GM23338 (cell line): Measurements from ENCODE around the gene EBPL.

Experiments used
- CREB1 ChIP-seq: fragments of 250-450 bp; sonication (Bioruptor Pico); IDR thresholded peaks from 2 replicates; pipeline ENCODE4 v1.5.0; 2020; ENCODE audit warnings: low read depth, mild to moderate bottlenecking, moderate library complexity
- CTCF ChIP-seq, 2 experiments: fragments of 200-600 bp in 1 of 2; sonication (generic) in 1 of 2; conservative IDR thresholded peaks; 2 replicates each; pipeline versions ENCODE4 v1.5.1 to v1.6.1; 2016 to 2017; ENCODE audit warnings: antibody characterized with exemption in 2 of 2, low read depth in 2 of 2, mild to moderate bottlenecking in 2 of 2, moderate library complexity in 1 of 2
- EZH2 ChIP-seq: fragments of 200-600 bp; sonication (generic); IDR thresholded peaks from one replicate; pipeline ENCODE4 v1.8.0; 2017; ENCODE audit warnings: antibody characterized with exemption, mild to moderate bottlenecking, low read depth; ENCODE audit not compliant: unreplicated experiment
- POLR2AphosphoS5 ChIP-seq: IDR thresholded peaks from 2 replicates; pipeline ENCODE4 v1.6.1; 2016; ENCODE audit warnings: antibody characterized with exemption, low read depth
- ZNF114 ChIP-seq: fragments of 250-450 bp; sonication (Bioruptor Pico); IDR thresholded peaks from 2 replicates; pipeline ENCODE4 v1.5.0; 2020; ENCODE audit warnings: mild to moderate bottlenecking, moderate library complexity
- ZNF331 ChIP-seq: fragments of 250-450 bp; sonication (Bioruptor Pico); IDR thresholded peaks from 2 replicates; pipeline ENCODE4 v1.5.0; 2020; ENCODE audit warnings: low read depth, mild to moderate bottlenecking, moderate library complexity
- TF ChIP-seq, protein P1 (sequence below): IDR thresholded peaks from one replicate; pipeline ENCODE4 v1.6.1; 2018; ENCODE audit warnings: antibody characterized with exemption; ENCODE audit not compliant: unreplicated experiment
- TF ChIP-seq, protein P2 (sequence below): IDR thresholded peaks from 2 replicates; pipeline ENCODE4 v1.6.1; 2016; ENCODE audit warnings: antibody characterized with exemption

GRCh38 chr13:49653478-49653877 lies 37.8 kb downstream of the EBPL start:
- TF ChIP-seq CTCF (conservative IDR thresholded peaks at IDR 0.05; ENCODE audit: low read depth in 2 of 2) (no peak), POLR2AphosphoS5 (no peak), EZH2 (no peak), ZNF114 (CRISPR knock-in tag) (no peak), ZNF331 (no peak), CREB1 (CRISPR knock-in tag) (no peak)
- TF ChIP-seq, protein P1, sequence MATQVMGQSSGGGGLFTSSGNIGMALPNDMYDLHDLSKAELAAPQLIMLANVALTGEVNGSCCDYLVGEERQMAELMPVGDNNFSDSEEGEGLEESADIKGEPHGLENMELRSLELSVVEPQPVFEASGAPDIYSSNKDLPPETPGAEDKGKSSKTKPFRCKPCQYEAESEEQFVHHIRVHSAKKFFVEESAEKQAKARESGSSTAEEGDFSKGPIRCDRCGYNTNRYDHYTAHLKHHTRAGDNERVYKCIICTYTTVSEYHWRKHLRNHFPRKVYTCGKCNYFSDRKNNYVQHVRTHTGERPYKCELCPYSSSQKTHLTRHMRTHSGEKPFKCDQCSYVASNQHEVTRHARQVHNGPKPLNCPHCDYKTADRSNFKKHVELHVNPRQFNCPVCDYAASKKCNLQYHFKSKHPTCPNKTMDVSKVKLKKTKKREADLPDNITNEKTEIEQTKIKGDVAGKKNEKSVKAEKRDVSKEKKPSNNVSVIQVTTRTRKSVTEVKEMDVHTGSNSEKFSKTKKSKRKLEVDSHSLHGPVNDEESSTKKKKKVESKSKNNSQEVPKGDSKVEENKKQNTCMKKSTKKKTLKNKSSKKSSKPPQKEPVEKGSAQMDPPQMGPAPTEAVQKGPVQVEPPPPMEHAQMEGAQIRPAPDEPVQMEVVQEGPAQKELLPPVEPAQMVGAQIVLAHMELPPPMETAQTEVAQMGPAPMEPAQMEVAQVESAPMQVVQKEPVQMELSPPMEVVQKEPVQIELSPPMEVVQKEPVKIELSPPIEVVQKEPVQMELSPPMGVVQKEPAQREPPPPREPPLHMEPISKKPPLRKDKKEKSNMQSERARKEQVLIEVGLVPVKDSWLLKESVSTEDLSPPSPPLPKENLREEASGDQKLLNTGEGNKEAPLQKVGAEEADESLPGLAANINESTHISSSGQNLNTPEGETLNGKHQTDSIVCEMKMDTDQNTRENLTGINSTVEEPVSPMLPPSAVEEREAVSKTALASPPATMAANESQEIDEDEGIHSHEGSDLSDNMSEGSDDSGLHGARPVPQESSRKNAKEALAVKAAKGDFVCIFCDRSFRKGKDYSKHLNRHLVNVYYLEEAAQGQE = no peak
- TF ChIP-seq, protein P2, sequence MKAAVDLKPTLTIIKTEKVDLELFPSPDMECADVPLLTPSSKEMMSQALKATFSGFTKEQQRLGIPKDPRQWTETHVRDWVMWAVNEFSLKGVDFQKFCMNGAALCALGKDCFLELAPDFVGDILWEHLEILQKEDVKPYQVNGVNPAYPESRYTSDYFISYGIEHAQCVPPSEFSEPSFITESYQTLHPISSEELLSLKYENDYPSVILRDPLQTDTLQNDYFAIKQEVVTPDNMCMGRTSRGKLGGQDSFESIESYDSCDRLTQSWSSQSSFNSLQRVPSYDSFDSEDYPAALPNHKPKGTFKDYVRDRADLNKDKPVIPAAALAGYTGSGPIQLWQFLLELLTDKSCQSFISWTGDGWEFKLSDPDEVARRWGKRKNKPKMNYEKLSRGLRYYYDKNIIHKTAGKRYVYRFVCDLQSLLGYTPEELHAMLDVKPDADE = no peak
